ENCODE measurements around the gene TMC5. TPM values are rescaled to one million over a fixed set of nuclear protein-coding genes. Genes with fewer than 3 reads are reported as not detected.
A peak's percentile ranks its signal among the peaks of the same experiment; 100 is the strongest.

TMC5 gene
- total and polyA plus RNA-seq, 2 of the 13 experiments (the other 11 are each of a cell fraction or from before 2014, with no cell fraction given), result 0.09 to 0.41 TPM

GRCh38 chr16:19502395-19503131, 84.9 kb downstream of the TMC5 start:
- peak; percentile 84 for DNase-seq (ENCODE audit: low spot score)
- H3K4me3 ChIP-seq (replicated peaks in 1 of 3; ENCODE audit: insufficient read depth in 1 of 3, low read depth in 2 of 3, low read length in 3 of 3), result no peak overlapping the region
- FAIRE-seq, result peak; percentile 43
- CTCF ChIA-PET (ENCODE audit: low intra/inter-chr PET ratio, low total read pairs), result interaction anchor here (0.8 to 3.8 kb wide), 5 partner anchors 53 to 416 kb away, joined by 3 to 77 read pairs (median 12); partner anchors contain the start of gene VPS35L
- no peaks in the 10 kb centered on the region for H3K27me3 ChIP-seq (ENCODE audit: control insufficient read depth in 1 of 2, insufficient read depth in 2 of 2, low read length in 2 of 2)
- peak; percentile 94 for ATAC-seq
- H3K9ac ChIP-seq (ENCODE audit: insufficient read depth, low read depth, low read length), result no peak overlapping the region
- intact Hi-C loops (cut with micrococcal nuclease; ENCODE audit: unreplicated experiment), result loop anchor here (1.0 kb wide), 2 partner anchors 113 to 416 kb away; no protein-coding TSS in a partner anchor
- H2AFZ ChIP-seq (ENCODE audit: low read length), result no peak overlapping the region
- H3K9me3 ChIP-seq (ENCODE audit: low read length), result no peaks in the 10 kb centered on the region
- no peaks in the 10 kb centered on the region for H3K79me2 ChIP-seq (ENCODE audit: insufficient read depth, low read length)
- H3K4me1 ChIP-seq (ENCODE audit: insufficient read depth, low read length), result no peaks in the 10 kb centered on the region
- H4K20me1 ChIP-seq (ENCODE audit: insufficient read depth, low read length), result no peaks in the 10 kb centered on the region
- no TSS peak for BruUV-seq (replicated peaks)
- 94% methylated on average over 3 of the region's 3 CpGs for WGBS (ENCODE audit: low lambda C conversion rate)
- in situ Hi-C loops (cut with HindIII; ENCODE audit: extremely low pct_ligation_motif_present, low pct_unique_long_range_greater_than_20kb), result loop anchor here (5.0 to 10.0 kb wide), 3 partner anchors 115 to 415 kb away; no protein-coding TSS in a partner anchor
- H3K4me2 ChIP-seq (ENCODE audit: low read depth, low read length), result no peak overlapping the region
- H3K36me3 ChIP-seq (replicated peaks in 1 of 2; ENCODE audit: control insufficient read depth in 1 of 2, insufficient read depth in 2 of 2, low read length in 2 of 2), result peaks cover 23 to 47% of the 10 kb centered on the region in 2 experiments
- H3K27ac ChIP-seq (ENCODE audit: extremely low read length, insufficient read depth, low read length), result no peak overlapping the region
- POLR2A ChIA-PET, result interaction anchor here (1.2 to 1.4 kb wide), 2 partner anchors 19 to 113 kb away, joined by 3 to 8 read pairs; partner anchors contain the start of gene GDE1
- 0 out of 2 replicates have a peak, but pooled peaks have one; percentile 3 for TF ChIP-seq ONECUT2 (CRISPR knock-in tag; IDR thresholded peaks at IDR 0.05)
- no peak for TF ChIP-seq ZNF720 (CRISPR knock-in tag; IDR thresholded peaks at IDR 0.05)
- no peak for TF ChIP-seq MLLT10 (CRISPR knock-in tag; IDR thresholded peaks at IDR 0.05)
- TF ChIP-seq ZNF747 (CRISPR knock-in tag; IDR thresholded peaks at IDR 0.05; ENCODE audit: borderline replicate concordance), result no peak
- 0 out of 2 replicates have a peak, but pooled peaks have one; percentile 44 for TF ChIP-seq ZNF737 (CRISPR knock-in tag; IDR thresholded peaks at IDR 0.05; ENCODE audit: borderline replicate concordance)
- no peak for TF ChIP-seq REXO4 (CRISPR knock-in tag; IDR thresholded peaks at IDR 0.05; ENCODE audit: borderline replicate concordance)
- TF ChIP-seq ZBTB46 (CRISPR knock-in tag; IDR thresholded peaks at IDR 0.05; ENCODE audit: borderline replicate concordance), result no peak
- TF ChIP-seq ZNF713 (CRISPR knock-in tag; IDR thresholded peaks at IDR 0.05), result no peak
- 0 out of 2 replicates have a peak, but pooled peaks have one; percentile 41 for TF ChIP-seq ZNF672 (CRISPR knock-in tag; IDR thresholded peaks at IDR 0.05)
- TF ChIP-seq ZBTB25 (CRISPR knock-in tag; IDR thresholded peaks at IDR 0.05), result no peak
- TF ChIP-seq ZGPAT (CRISPR knock-in tag; IDR thresholded peaks at IDR 0.05), result 0 out of 2 replicates have a peak, but pooled peaks have one; percentile 33
- peak; percentile 96 for TF ChIP-seq SMC3 (IDR thresholded peaks at IDR 0.05; ENCODE audit: low read length)
- TF ChIP-seq ZNF709 (CRISPR knock-in tag; IDR thresholded peaks at IDR 0.05), result peak; percentile 40; the same call in 1 of the 2 replicates
- TF ChIP-seq ZBTB38 (CRISPR knock-in tag; IDR thresholded peaks at IDR 0.05), result no peak
- no peak for TF ChIP-seq ZNF260 (CRISPR knock-in tag; IDR thresholded peaks at IDR 0.05; ENCODE audit: borderline replicate concordance, low read depth)
- peak; percentile 89 for TF ChIP-seq CTCF (CRISPR knock-in tag; IDR thresholded peaks at IDR 0.05)
